ENCODE results near the gene PRDM13.
"Not testable (repeated sequence)": the region's sequence is repeated elsewhere in the genome, so short reads cannot be mapped to it uniquely, and the experiment has no call there.

PRDM13 gene

GRCh38 chr6:99638358-99638757 is 31.7 kb downstream of the PRDM13 start:
- not testable (repeated sequence) for DNase-seq

GRCh38 chr6:99641270-99641669 is 34.6 kb downstream of the PRDM13 start:
- no peak for DNase-seq

GRCh38 chr6:99645986-99646385 is 39.4 kb downstream of the PRDM13 start:
- DNase-seq: peak in 2 of 3 experiments; percentile 1 to 44

- DNase-seq: not testable (repeated sequence)
These were observed 43.5 kb downstream of the PRDM13 start for GRCh38 chr6:99650091-99650571.

GRCh38 chr6:99660206-99660605 is 53.6 kb downstream of the PRDM13 start:
- no peak for DNase-seq

GRCh38 chr6:99661870-99662269 is 55.2 kb downstream of the PRDM13 start:
- no peak for DNase-seq

GRCh38 chr6:99662616-99663015 is 56.0 kb downstream of the PRDM13 start:
- no peak for DNase-seq
